Activated naive CD4-positive, alpha-beta T cell treated with anti-CD3 and anti-CD28 coated beads, Interleukin-2, amount 50 U/mL, for 16 hours (primary cell): ENCODE results near the gene KRTAP5-2.

Source experiments
- DNase-seq: peaks from one replicate; pipeline ENCODE4 v3.0.0-alpha.2; 2020

The KRTAP5-2 gene

GRCh38 chr11:1553808-1554594 is 44.1 kb downstream of the KRTAP5-2 start:
- DNase-seq = no peak

GRCh38 chr11:1549338-1550330 is 48.5 kb downstream of the KRTAP5-2 start:
- no peak for DNase-seq

GRCh38 chr11:1548221-1549070 is 49.6 kb downstream of the KRTAP5-2 start:
- no peak for DNase-seq

GRCh38 chr11:1547467-1548098 is 50.5 kb downstream of the KRTAP5-2 start:
- DNase-seq = no peak
